ENCODE results near the gene NRROS.

The NRROS gene

GRCh38 chr3:196638861-196639482, 522 bp upstream of the NRROS start:
- no peak for DNase-seq
- TF ChIP-seq EZH2phosphoT487 (IDR thresholded peaks at IDR 0.05; ENCODE audit: low read length) = no peak
- TF ChIP-seq CTCF (IDR thresholded peaks at IDR 0.05; ENCODE audit: low read length) = no peak
- no peak for TF ChIP-seq EZH2 (optimal IDR thresholded peaks at IDR 0.05; ENCODE audit: low read depth, low read length)
- Histone ChIP-seq H4K20me1 (ENCODE audit: insufficient read depth, low read length) (peaks cover 12% of the 10 kb centered on the region; the same call in 1 of the 2 replicates), H3K4me1 (ENCODE audit: low read length) (peaks cover 31% of the 10 kb centered on the region), H3F3A (ENCODE audit: insufficient read depth, low read length) (peaks cover 27% of the 10 kb centered on the region), H3K27ac (ENCODE audit: low read length) (peak overlapping the region; percentile 83; the same call in 1 of the 2 replicates), H3K9me2 (replicated peaks; ENCODE audit: insufficient read depth, low read length) (no peaks in the 10 kb centered on the region), H3K9me3 (replicated peaks; ENCODE audit: insufficient read depth, low read length) (no peaks in the 10 kb centered on the region), H3K9ac (ENCODE audit: low read length) (peak overlapping the region; percentile 86), H3K79me2 (ENCODE audit: low read length) (peaks cover 44% of the 10 kb centered on the region), H2AFZ (ENCODE audit: low read length) (peak overlapping the region; percentile 84), H3K36me3 (replicated peaks; ENCODE audit: insufficient read depth, low read length) (peaks cover 6% of the 10 kb centered on the region; the same call in 1 of the 2 replicates), H3K27me3 (replicated peaks; ENCODE audit: insufficient read depth, low read length) (no peaks in the 10 kb centered on the region), H3K4me2 (ENCODE audit: low read depth, low read length) (peak overlapping the region; percentile 66), H3K4me3 (ENCODE audit: low read length) (peak overlapping the region; percentile 87)

- Histone ChIP-seq H3F3A (ENCODE audit: insufficient read depth, low read length) (peaks cover 27% of the 10 kb centered on the region), H3K4me1 (ENCODE audit: low read length) (peaks cover 31% of the 10 kb centered on the region), H3K79me2 (ENCODE audit: low read length) (peaks cover 59% of the 10 kb centered on the region), H3K9me2 (replicated peaks; ENCODE audit: insufficient read depth, low read length) (no peaks in the 10 kb centered on the region), H3K4me2 (ENCODE audit: low read depth, low read length) (peak overlapping the region; percentile 66), H4K20me1 (ENCODE audit: insufficient read depth, low read length) (peaks cover 24% of the 10 kb centered on the region), H3K27ac (ENCODE audit: low read length) (peak overlapping the region; percentile 83), H2AFZ (ENCODE audit: low read length) (peak overlapping the region; percentile 59; the same call in 1 of the 2 replicates), H3K9ac (ENCODE audit: low read length) (peak overlapping the region; percentile 86), H3K9me3 (replicated peaks; ENCODE audit: insufficient read depth, low read length) (no peaks in the 10 kb centered on the region), H3K36me3 (replicated peaks; ENCODE audit: insufficient read depth, low read length) (peaks cover 7% of the 10 kb centered on the region; the same call in 1 of the 2 replicates), H3K4me3 (ENCODE audit: low read length) (peak overlapping the region; percentile 87), H3K27me3 (replicated peaks; ENCODE audit: insufficient read depth, low read length) (no peaks in the 10 kb centered on the region)
- TF ChIP-seq EZH2phosphoT487 (IDR thresholded peaks at IDR 0.05; ENCODE audit: low read length) (no peak), EZH2 (optimal IDR thresholded peaks at IDR 0.05; ENCODE audit: low read depth, low read length) (no peak)
- DNase-seq = peak; percentile 68
These were observed 964 bp downstream of the NRROS start for GRCh38 chr3:196640297-196641018.

GRCh38 chr3:196641333-196642054, 2.0 kb downstream of the NRROS start:
- peaks cover 31% of the 10 kb centered on the region for H3K4me1 ChIP-seq (ENCODE audit: low read length)
- H3K27me3 ChIP-seq (replicated peaks; ENCODE audit: insufficient read depth, low read length) = no peaks in the 10 kb centered on the region
- H3K9me2 ChIP-seq (replicated peaks; ENCODE audit: insufficient read depth, low read length) = no peaks in the 10 kb centered on the region
- H3K79me2 ChIP-seq (ENCODE audit: low read length) = peaks cover 69% of the 10 kb centered on the region
- no peaks in the 10 kb centered on the region for H3K9me3 ChIP-seq (replicated peaks; ENCODE audit: insufficient read depth, low read length)
- no peak overlapping the region for H2AFZ ChIP-seq (ENCODE audit: low read length)
- DNase-seq = no peak
- H3K36me3 ChIP-seq (replicated peaks; ENCODE audit: insufficient read depth, low read length) = peaks cover 7% of the 10 kb centered on the region; the same call in 1 of the 2 replicates
- H3K4me3 ChIP-seq (ENCODE audit: low read length) = peak overlapping the region; percentile 50
- no peak for TF ChIP-seq EZH2 (optimal IDR thresholded peaks at IDR 0.05; ENCODE audit: low read depth, low read length)
- TF ChIP-seq EZH2phosphoT487 (IDR thresholded peaks at IDR 0.05; ENCODE audit: low read length) = no peak
- no peak for TF ChIP-seq CTCF (IDR thresholded peaks at IDR 0.05; ENCODE audit: low read length)
- H3K4me2 ChIP-seq (ENCODE audit: low read depth, low read length) = peak overlapping the region; percentile 66
- peak overlapping the region; percentile 15; the same call in 1 of the 2 replicates for H3K9ac ChIP-seq (ENCODE audit: low read length)
- peaks cover 27% of the 10 kb centered on the region for H3F3A ChIP-seq (ENCODE audit: insufficient read depth, low read length)
- peaks cover 34% of the 10 kb centered on the region for H4K20me1 ChIP-seq (ENCODE audit: insufficient read depth, low read length)
- H3K27ac ChIP-seq (ENCODE audit: low read length) = peak overlapping the region; percentile 57; the same call in 1 of the 2 replicates

Data from MM.1S (cell line).